Rectal smooth muscle tissue (tissue), 1 donor: ENCODE measurements around the gene PRDM15.
A peak's percentile ranks its signal among the peaks of the same experiment; 100 is the strongest.

ENCODE experiments used
- H3K27ac ChIP-seq: one replicate; pipeline ENCODE4 v1.7.0; 2013; ENCODE audit warnings: low read depth, low read length, inconsistent platforms
- H3K27me3 ChIP-seq: one replicate; pipeline ENCODE4 v1.7.0; 2013; ENCODE audit warnings: low read length; ENCODE audit not compliant: control insufficient read depth, insufficient read depth
- H3K36me3 ChIP-seq: one replicate; pipeline ENCODE4 v1.7.0; 2013; ENCODE audit warnings: low read length; ENCODE audit not compliant: control insufficient read depth, insufficient read depth
- H3K4me1 ChIP-seq: one replicate; pipeline ENCODE4 v1.7.0; 2013; ENCODE audit warnings: low read length; ENCODE audit not compliant: control insufficient read depth, insufficient read depth
- H3K4me3 ChIP-seq: one replicate; pipeline ENCODE4 v1.7.0; 2013; ENCODE audit warnings: low read length
- H3K9ac ChIP-seq: one replicate; pipeline ENCODE4 v1.7.0; 2013; ENCODE audit warnings: low read length

PRDM15 gene

GRCh38 chr21:41768437-41769042 is 110.6 kb downstream of the PRDM15 start:
- peaks cover 4% of the 10 kb centered on the region for H3K4me1 ChIP-seq
- H3K27ac ChIP-seq, result no peak overlapping the region
- H3K9ac ChIP-seq, result no peak overlapping the region
- H3K36me3 ChIP-seq, result no peaks in the 10 kb centered on the region
- H3K4me3 ChIP-seq, result peak overlapping the region; percentile 45
- H3K27me3 ChIP-seq, result peaks cover 37% of the 10 kb centered on the region

GRCh38 chr21:41767606-41768436 is 111.3 kb downstream of the PRDM15 start:
- peak overlapping the region; percentile 45 for H3K4me3 ChIP-seq
- peaks cover 37% of the 10 kb centered on the region for H3K27me3 ChIP-seq
- H3K9ac ChIP-seq, result no peak overlapping the region
- peaks cover 4% of the 10 kb centered on the region for H3K4me1 ChIP-seq
- H3K27ac ChIP-seq, result no peak overlapping the region
- H3K36me3 ChIP-seq, result no peaks in the 10 kb centered on the region

GRCh38 chr21:41766883-41767605 is 112.1 kb downstream of the PRDM15 start, which contains the start of gene RIPK4:
TSS of gene RIPK4 (minus strand) at chr21:41767052. CDS start at chr21:41767041, 11 bp downstream.
- Histone ChIP-seq H3K27ac (peak within 1 kb of the TSS; percentile 12), H3K4me3 (peak within 1 kb of the TSS; percentile 51), H3K4me1 (peaks cover 4% of the 10 kb centered on the region), H3K27me3 (peaks cover 35% of the 10 kb centered on the region), H3K9ac (no peak within 1 kb of the TSS), H3K36me3 (no peaks in the 10 kb centered on the region)

GRCh38 chr21:41765973-41766882 is 112.9 kb downstream of the PRDM15 start:
- peaks cover 4% of the 10 kb centered on the region for H3K4me1 ChIP-seq
- H3K9ac ChIP-seq, result no peak overlapping the region
- peaks cover 31% of the 10 kb centered on the region for H3K27me3 ChIP-seq
- peak overlapping the region; percentile 12 for H3K27ac ChIP-seq
- H3K4me3 ChIP-seq, result peak overlapping the region; percentile 51
- H3K36me3 ChIP-seq, result no peaks in the 10 kb centered on the region

- peaks cover 29% of the 10 kb centered on the region for H3K27me3 ChIP-seq
- no peaks in the 10 kb centered on the region for H3K36me3 ChIP-seq
- H3K4me3 ChIP-seq, result peak overlapping the region; percentile 25
- H3K9ac ChIP-seq, result no peak overlapping the region
- peaks cover 4% of the 10 kb centered on the region for H3K4me1 ChIP-seq
- no peak overlapping the region for H3K27ac ChIP-seq
Measured at GRCh38 chr21:41765420-41765821, 113.7 kb downstream of the PRDM15 start.

GRCh38 chr21:41764558-41765419 is 114.4 kb downstream of the PRDM15 start:
- Histone ChIP-seq H3K9ac (no peak overlapping the region), H3K27ac (no peak overlapping the region), H3K4me1 (peaks cover 4% of the 10 kb centered on the region), H3K36me3 (no peaks in the 10 kb centered on the region), H3K27me3 (peaks cover 25% of the 10 kb centered on the region), H3K4me3 (no peak overlapping the region)

- Histone ChIP-seq H3K4me3 (no peak overlapping the region), H3K27ac (no peak overlapping the region), H3K36me3 (no peaks in the 10 kb centered on the region), H3K27me3 (peaks cover 18% of the 10 kb centered on the region), H3K4me1 (peaks cover 4% of the 10 kb centered on the region), H3K9ac (no peak overlapping the region)
Measured at GRCh38 chr21:41763996-41764395, 115.1 kb downstream of the PRDM15 start.

GRCh38 chr21:41763398-41763931 is 115.7 kb downstream of the PRDM15 start:
- Histone ChIP-seq H3K27ac (no peak overlapping the region), H3K4me1 (peaks cover 4% of the 10 kb centered on the region), H3K9ac (no peak overlapping the region), H3K4me3 (no peak overlapping the region), H3K27me3 (peaks cover 17% of the 10 kb centered on the region), H3K36me3 (no peaks in the 10 kb centered on the region)

GRCh38 chr21:41762753-41763152 is 116.4 kb downstream of the PRDM15 start:
- Histone ChIP-seq H3K36me3 (no peaks in the 10 kb centered on the region), H3K9ac (no peak overlapping the region), H3K27ac (no peak overlapping the region), H3K4me1 (no peaks in the 10 kb centered on the region), H3K4me3 (no peak overlapping the region), H3K27me3 (peaks cover 13% of the 10 kb centered on the region)

- Histone ChIP-seq H3K4me1 (no peaks in the 10 kb centered on the region), H3K4me3 (no peak overlapping the region), H3K27ac (no peak overlapping the region), H3K9ac (no peak overlapping the region), H3K36me3 (no peaks in the 10 kb centered on the region), H3K27me3 (peaks cover 13% of the 10 kb centered on the region)
Measured at GRCh38 chr21:41761934-41762635, 117.1 kb downstream of the PRDM15 start.
